ENCODE data around the gene VAC14.
"Not testable (repeated sequence)": the region's sequence is repeated elsewhere in the genome, so short reads cannot be mapped to it uniquely, and the experiment has no call there.

The VAC14 gene

DNA sequence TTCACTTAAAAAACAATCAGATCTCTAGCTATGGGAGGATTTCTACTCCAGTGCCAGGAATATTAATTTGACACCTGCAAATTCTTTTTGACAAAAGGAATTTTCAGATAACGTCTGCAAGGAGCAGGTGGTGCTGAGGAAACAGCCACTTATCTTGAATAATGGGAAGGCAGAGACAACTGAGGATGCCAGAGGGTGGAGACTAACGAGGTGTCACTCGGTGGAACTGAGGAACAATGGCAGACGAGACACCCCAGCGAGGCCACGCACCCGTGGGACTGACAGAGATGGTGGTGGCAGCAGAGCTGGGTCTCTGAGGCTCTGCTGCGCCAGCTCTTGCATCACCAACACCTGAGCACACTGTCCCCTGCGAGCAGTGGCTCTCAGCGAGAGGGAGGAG is 42.2 kb downstream of the VAC14 start:
- DNase-seq, result no peak

- no peak for DNase-seq
Measured at GRCh38 chr16:70757183-70757582, 43.8 kb downstream of the VAC14 start.

DNA sequence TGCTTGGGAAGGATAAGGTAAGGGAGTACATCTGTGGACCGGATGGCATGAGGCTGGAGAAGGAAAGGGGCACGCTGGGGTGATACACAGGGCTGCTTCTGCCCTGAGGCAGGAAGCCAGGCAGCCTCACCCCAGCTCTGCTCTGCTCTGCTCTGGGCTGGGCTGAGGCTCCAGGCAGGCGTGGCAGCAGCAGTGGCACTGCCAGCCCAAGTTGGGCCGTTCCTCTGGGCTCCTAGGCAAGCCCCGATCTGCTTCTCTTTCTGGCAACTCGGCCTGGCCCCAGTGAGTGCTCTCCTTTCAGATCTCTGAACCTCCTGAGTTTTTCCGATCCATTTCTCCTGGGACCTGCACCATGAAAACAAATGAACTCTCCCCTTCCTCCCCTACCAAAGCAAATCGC is 44.9 kb downstream of the VAC14 start:
- DNase-seq, result no peak

DNA sequence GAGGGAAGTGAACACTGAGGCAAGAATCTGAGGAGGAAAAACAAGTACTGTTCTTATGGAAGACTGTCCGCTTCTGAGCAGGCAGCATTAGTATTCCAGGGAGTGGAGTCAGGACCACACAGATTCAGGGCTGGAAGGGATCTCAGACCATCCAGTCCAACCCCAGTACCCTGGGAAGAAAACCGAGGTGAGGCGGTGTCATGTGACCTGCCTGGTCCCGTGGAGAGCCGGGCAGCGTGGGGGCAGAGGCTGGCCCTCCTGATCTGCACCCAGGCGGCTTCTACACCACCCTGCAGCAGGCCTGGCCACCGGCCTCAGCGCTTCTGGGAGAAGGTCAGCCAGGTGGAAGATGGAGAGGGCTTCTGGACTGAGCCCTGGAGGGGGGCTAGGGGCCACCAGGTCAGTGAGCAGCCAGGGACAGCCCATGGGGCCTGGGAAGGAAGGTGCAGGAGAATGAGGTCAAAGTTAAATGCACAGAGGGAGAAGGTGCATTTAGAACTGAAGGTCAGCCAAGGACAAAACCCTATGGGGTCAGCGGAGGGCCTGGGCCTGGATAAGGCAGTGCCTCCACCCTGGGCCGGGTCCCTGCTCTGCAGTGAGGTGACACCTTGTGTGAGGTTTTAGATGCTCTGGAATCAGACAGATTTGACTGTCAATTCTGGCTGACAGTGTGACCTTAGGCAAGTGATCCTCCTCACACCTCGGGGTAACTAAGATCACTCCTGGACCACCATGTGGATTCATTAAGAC is 45.9 kb downstream of the VAC14 start:
- DNase-seq, result no peak

GRCh38 chr16:70754371-70754770 is 46.6 kb downstream of the VAC14 start:
- DNase-seq, result no peak

GRCh38 chr16:70753694-70754325 is 47.1 kb downstream of the VAC14 start:
- DNase-seq, result no peak

GRCh38 chr16:70753228-70753627 is 47.7 kb downstream of the VAC14 start:
- DNase-seq, result no peak

- DNase-seq, result no peak
Measured at GRCh38 chr16:70752426-70752825, 48.5 kb downstream of the VAC14 start.

- DNase-seq, result no peak
Measured at GRCh38 chr16:70751593-70751992, 49.4 kb downstream of the VAC14 start.

DNA sequence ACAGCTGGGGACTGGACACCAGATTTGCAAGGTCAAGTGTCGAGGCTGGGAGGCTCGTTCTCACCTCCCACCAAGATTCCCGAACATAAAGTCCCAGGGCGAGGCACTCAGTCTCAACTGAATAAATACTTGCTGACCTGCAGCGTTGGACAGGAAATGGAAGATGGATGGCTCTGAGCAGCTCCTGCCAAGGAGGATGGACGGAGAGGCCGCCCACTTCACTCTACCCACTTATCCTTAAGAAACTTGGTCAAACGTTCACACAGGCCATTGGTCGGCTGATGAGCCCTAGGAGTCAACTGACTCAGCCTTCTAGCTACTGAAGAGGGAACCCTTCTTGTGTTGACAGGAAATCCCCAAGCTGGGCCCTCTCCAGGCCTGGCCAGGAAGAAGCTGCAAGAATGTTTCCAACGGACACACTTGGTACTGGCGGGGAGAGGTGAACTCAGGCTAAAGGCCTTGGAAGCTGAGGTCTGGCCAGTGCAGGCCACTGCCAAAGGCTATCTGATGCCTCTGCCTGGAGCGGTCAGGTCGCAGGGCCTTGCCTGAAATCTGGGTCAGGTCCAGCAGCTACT is 50.0 kb downstream of the VAC14 start:
- no peak for DNase-seq

DNA sequence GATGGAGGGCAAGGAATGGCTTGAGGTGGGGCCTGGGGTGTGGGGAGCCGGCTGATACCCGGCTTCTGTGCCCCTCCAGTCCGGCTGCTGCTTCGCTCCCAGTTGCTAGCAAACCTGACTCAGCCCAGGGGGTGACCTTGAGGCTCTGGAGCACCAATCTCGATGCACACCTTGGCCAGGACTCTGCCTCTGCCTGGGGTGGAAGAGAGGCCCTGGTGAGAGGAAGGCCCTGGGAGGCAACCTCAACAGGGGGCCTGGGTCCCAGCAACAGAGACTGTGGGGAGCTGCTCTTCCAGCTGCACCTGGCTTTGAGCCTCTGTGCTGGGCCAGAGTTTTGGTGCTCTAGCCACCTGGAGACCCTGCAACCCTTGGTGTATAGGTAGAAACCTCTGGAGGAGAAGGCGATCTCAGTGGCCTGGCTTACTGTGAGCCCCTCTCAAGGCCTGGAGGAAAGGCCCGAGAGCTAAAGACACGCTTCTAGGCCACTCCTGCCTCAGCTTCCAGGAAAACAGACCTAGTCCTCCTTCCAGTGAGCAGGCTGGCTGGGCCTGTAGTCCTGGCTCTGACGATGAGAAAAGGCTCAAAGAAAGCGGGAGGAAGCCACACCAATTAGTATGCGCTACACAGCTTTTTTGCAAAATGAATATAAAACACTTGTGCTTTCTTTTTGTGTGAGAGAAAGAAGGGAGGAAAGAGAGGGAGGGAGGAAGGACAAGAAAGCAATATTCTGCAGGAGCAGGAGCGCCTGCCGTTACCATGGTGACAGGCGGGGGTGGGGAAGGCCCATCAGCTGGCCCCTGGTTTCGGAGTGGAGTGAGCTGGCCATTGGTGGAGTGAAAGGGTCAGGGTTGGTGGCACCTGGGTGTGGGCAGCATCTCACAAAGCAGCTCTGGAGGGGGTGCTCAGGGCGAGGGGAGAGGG is 51.0 kb downstream of the VAC14 start:
- no peak for DNase-seq

- no peak for DNase-seq
Measured at GRCh38 chr16:70749006-70749678, 51.8 kb downstream of the VAC14 start.

- no peak for DNase-seq
Measured at GRCh38 chr16:70747703-70748631, 53.0 kb downstream of the VAC14 start.

- DNase-seq, result peak; percentile 13
Measured at GRCh38 chr16:70746708-70747424, 54.1 kb downstream of the VAC14 start.

DNA sequence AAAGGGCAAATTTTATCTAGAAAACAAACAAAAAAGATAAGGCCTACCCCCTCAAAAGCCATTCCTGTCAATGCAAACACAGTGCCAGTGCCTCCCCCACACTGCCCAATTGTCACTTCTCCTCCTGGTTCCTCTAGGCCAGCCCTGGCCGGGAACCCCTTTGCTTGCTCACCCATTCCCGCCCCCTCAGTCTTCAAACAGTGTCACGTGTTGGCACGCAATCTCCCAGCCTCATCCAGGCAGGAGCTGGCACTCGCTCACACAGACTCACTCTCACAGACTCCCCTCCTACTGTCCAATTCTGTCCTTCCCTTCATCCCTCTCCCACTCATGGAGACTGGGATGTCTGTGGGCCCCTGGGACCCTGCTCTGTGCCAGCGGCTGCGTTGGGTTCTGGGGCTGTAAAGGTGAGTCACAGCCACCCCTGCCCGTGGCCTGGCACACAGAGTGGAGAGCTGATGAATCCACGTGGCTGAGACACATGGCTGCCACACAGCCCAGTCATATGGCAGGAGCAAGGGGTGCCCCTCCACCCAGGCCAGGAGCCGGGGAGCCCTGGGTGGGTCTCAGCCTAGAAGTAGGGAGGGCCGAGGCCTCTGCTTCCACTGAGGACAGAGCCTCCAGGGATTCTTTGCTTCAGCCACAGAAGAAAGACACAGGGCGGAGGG is 54.8 kb downstream of the VAC14 start:
- DNase-seq, result no peak

DNA sequence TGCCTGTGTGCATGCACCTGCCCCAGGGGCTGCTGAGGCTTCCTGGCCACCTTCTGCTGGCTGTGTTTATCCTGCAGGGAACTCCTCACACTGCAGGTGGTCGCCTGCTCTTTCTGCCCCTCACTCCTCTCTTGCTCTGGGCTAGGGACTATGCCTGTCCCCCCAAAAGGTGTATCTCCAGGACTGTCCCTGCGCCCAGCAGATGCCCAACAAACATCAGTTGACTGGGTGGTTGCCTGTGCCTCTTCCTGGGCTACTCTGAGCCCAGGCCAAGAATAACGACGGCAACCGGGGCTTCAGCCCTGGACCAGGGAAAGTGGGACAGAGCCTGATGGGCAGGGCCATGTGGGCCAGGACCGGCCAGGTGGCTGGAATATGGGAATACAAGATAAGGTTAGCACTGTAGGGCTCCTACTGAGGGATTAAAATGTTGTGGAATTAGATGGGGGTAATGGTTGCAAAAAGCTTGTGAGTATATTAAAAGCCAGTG is 55.4 kb downstream of the VAC14 start:
- DNase-seq, result no peak

GRCh38 chr16:70744366-70744765 is 56.6 kb downstream of the VAC14 start:
- no peak for DNase-seq

DNA sequence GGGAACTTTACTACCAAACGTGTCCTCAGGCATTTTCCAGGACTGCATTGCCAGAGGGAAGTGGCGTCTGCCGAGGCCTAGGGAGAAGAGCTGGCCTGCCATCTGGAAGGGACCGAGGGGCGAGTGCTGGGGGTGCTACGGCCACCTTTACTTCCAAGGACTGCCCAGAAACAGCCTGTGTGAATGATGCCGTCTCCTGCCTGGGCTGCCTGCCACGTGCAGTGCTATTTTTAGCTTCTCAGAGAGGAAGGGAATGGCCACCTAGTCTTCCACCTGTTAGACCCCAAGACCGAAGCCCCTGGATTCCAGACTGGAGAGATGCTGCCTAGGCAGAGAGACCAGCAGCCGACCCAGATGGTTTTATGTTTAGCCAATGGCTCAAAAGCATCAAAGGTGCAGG is 57.2 kb downstream of the VAC14 start:
- DNase-seq, result no peak

- not testable (repeated sequence) for DNase-seq
Measured at GRCh38 chr16:70742967-70743366, 58.0 kb downstream of the VAC14 start.

DNA sequence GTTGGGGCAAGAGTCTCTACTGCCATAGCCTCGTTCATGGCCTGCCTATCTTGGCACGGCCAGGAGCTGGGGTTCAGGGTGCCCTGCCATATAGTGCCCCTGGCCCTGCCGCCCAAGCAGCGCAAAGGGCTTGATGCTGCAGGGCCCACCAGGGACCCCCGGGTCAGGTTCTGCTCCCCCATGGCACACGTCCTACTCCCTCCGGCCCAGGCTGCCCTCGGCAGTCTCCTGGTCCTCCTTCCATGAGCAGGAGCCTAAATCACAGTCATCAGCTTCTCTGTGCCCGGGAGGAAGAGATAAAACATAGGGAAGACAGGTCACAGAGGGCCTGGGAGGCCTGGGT is 59.2 kb downstream of the VAC14 start:
- no peak for DNase-seq

All from activated CD4-positive, alpha-beta T cell treated with anti-CD3 and anti-CD28 coated beads, Interleukin-2, Interleukin-6, amounts not matched to agents 100 ng/mL and 50 ng/mL, durations not matched to agents 16 hours and 8 hours (primary cell).